Pancreas (tissue), 10 donors: Measurements from ENCODE around the gene FKBP5. TPM values are rescaled to one million over a fixed set of nuclear protein-coding genes. Genes with fewer than 3 reads are reported as not detected.
A peak's percentile ranks its signal among the peaks of the same experiment; 100 is the strongest.

Experiments used
- ATAC-seq, 4 donors: fragments of 200-7000 bp; cut with Tn5 transposase; one replicate each; pipeline versions ENCODE4 v1.8.0 to v1.9.1; 2020; ENCODE audit warnings: mild to moderate bottlenecking in 4 of 4, moderate library complexity in 4 of 4
- DNase-seq, 6 donors: peaks; one replicate each; pipeline ENCODE4 v3.0.0-alpha.2; 2020
- FAIRE-seq: peaks from 2 replicates; lab custom pipeline; 2012; peaks lifted over from hg19 to GRCh38; lab: Jason Lieb, UNC
- H3K27ac ChIP-seq, 4 donors: fragments of 200-600 bp; sonication (generic); 1 replicate in 3 of 4; 2 replicates in 1 of 4; pipeline versions ENCODE4 v1.5.0 to v1.8.0; 2020
- H3K27me3 ChIP-seq, 4 donors: fragments of 200-600 bp; one replicate each; pipeline ENCODE4 v1.8.0; 2021
- H3K36me3 ChIP-seq, 3 donors: fragments of 200-600 bp; sonication (generic) in 1 of 3; one replicate each; pipeline versions ENCODE4 v1.5.0 to v1.8.0; 2020 to 2021
- H3K4me1 ChIP-seq, 3 donors: fragments of 200-600 bp; one replicate each; pipeline ENCODE4 v1.8.0; 2021
- H3K4me3 ChIP-seq, 4 donors: fragments of 200-600 bp; sonication (generic) in 2 of 4; one replicate each; pipeline versions ENCODE4 v1.5.0 to v1.8.0; 2020 to 2021
- H3K9me3 ChIP-seq, 4 donors: fragments of 200-600 bp; one replicate each; pipeline ENCODE4 v1.8.0; 2021
- WGBS, 2 donors: extraction: QIAGEN DNeasy Blood & Tissue Kit; methylation state at CpG; one replicate each; pipeline ENCODE4 v1.1.7; 2013; 5-methylcytosine and 5-hydroxymethylcytosine counted together
- intact Hi-C, 3 donors: fragments of 100-400 bp; cut with DNase I; formaldehyde crosslinking; loops; one replicate each; pipeline versions ENCODE4 v1.11.1 to v1.14.2; 2022
- polyA plus RNA-seq, 2 donors: library from polyadenylated mRNA; stranded (reverse); fragments of 200-250 nt; gene quantifications; one replicate each; pipeline ENCODE4 v1.2.3, GENCODE V29; 2013
- total RNA-seq, 6 donors: library from RNA; stranded (reverse); fragmentation: NEBNext Ultra II Directional in 4 of 6; extraction: Animal tissue kit (Norgen Biotek cat#: 25700) in 4 of 6; gene quantifications; one replicate each; pipeline versions ENCODE4 v1.2.1 to v1.2.4, GENCODE V29; 2021 to 2023
- TF ChIP-seq, protein P1 (sequence below), 4 donors: fragments of 200-600 bp; sonication (generic) in 3 of 4; IDR thresholded peaks; one replicate each; pipeline versions ENCODE4 v1.5.0 to v1.8.0; 2021; ENCODE audit warnings: antibody characterized with exemption in 4 of 4
- donor health status: healthy with polysubstance abuse.
- donor health status: DM: no; HTN: no; CAD: no; lungs with moderate emphysema.
- donor health status: DM: no; HTN: no; CAD: no.
- donor health status: control.
- donor health status: control.
- donor health status: Bipolar disorder and iron deficiency.
- donor health status: DM: yes; HTN: yes; CAD: no.
- donor health status: DM: no; HTN: no; CAD: no.
- donor health status: DM: no; HTN: no; CAD: no.
- donor health status: DM: yes; HTN: yes; CAD: no.

FKBP5 gene
- total and polyA plus RNA-seq, 8 donors = 13.0 to 78.4 (median 50.3) TPM

DNA sequence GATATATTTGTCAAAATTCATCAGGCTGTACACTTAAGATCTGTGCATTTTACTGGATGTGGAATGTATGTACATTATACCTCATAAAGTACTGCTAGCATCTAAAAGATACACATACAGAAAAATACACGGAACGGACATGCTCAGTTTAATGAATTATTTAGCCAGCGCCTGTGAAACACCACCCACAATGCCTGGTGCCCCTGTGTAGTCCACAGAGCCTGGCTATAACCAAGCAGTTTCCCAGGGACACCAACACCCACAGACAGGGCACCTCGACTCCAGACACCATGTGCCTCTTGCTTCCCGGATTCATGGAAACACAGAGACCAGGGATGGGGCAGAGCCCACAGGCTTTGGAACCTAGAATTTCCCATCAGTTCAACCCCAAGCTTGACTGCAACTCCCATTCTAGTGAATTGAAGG, 30.7 kb upstream of the FKBP5 start:
- Histone ChIP-seq H3K4me1 (peaks cover 14 to 21% (median 15%) of the 10 kb centered on the region in 3 donors), H3K4me3 (no peak overlapping the region), H3K27ac (peak overlapping the region in 2 of 4 donors; percentile 15 to 23)

DNA sequence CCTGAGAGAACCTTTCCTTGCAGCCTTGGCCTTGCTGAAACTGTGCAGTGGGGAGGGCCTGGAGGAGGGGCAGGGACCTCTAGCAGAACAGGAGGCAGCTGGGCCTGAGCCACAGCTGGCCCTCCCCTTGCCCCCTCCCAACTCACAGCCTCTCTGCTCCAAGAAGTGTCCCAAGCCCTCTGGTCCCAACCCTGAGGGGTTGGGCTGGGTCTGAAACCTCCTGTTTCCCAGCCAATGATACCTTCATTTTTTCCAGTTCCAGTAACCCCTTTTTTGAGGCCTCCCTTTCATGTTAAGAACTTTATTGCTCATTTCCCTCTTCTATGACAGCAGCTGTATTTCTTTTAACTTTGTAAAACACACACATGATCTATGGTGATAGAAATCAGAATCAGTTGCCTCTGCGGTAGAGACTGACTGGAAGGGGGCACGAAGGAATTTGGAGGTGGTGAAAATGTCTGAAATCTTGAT, 30.2 kb upstream of the FKBP5 start:
- H3K36me3 ChIP-seq = no peaks in the 10 kb centered on the region
- FAIRE-seq (no peak), ATAC-seq (no peak), DNase-seq (no peak)
- peak overlapping the region in 2 of 4 donors; percentile 15 to 23 for H3K27ac ChIP-seq
- no peaks in the 10 kb centered on the region for H3K9me3 ChIP-seq
- 89 to 96% methylated on average over 2 of the region's 2 CpGs for WGBS, 2 donors
- H3K27me3 ChIP-seq = no peaks in the 10 kb centered on the region
- peaks cover 9 to 16% (median 10%) of the 10 kb centered on the region in 3 donors for H3K4me1 ChIP-seq
- TF ChIP-seq, protein P1, sequence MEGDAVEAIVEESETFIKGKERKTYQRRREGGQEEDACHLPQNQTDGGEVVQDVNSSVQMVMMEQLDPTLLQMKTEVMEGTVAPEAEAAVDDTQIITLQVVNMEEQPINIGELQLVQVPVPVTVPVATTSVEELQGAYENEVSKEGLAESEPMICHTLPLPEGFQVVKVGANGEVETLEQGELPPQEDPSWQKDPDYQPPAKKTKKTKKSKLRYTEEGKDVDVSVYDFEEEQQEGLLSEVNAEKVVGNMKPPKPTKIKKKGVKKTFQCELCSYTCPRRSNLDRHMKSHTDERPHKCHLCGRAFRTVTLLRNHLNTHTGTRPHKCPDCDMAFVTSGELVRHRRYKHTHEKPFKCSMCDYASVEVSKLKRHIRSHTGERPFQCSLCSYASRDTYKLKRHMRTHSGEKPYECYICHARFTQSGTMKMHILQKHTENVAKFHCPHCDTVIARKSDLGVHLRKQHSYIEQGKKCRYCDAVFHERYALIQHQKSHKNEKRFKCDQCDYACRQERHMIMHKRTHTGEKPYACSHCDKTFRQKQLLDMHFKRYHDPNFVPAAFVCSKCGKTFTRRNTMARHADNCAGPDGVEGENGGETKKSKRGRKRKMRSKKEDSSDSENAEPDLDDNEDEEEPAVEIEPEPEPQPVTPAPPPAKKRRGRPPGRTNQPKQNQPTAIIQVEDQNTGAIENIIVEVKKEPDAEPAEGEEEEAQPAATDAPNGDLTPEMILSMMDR (IDR thresholded peaks at IDR 0.05) = no peak
- intact Hi-C loops = no loop called here
- H3K4me3 ChIP-seq = no peak overlapping the region

More for the DNA sequence above, 30.7 kb upstream of the FKBP5 start:
- TF ChIP-seq, protein P1 (IDR thresholded peaks at IDR 0.05) = no peak
- no peaks in the 10 kb centered on the region for H3K27me3 ChIP-seq
- WGBS, 2 donors = 84 to 90% methylated on average over 5 of the region's 5 CpGs
- ATAC-seq (peak in 2 of 4 donors; percentile 8 to 25), FAIRE-seq (no peak), DNase-seq (no peak)
- H3K36me3 ChIP-seq = no peaks in the 10 kb centered on the region
- H3K9me3 ChIP-seq = no peaks in the 10 kb centered on the region
- intact Hi-C loops = no loop called here

DNA sequence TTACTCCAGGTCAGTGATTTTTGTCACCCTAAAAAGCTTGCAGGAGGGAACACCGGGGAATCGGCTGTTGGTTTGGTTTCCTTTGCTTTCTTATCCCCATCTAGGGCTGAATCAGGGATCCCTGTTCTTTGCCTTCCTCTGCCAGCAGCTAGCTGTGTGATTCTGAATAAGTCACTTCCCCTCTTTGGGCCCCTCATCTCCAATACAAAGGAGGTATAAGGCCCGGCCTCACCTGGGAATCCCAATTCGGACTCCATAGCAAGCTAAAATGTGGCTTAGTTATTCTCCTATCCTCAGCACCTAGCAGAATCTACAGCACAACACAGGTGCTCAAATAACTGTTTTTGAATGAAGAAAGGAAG, 29.6 kb upstream of the FKBP5 start:
- TF ChIP-seq, protein P1 (IDR thresholded peaks at IDR 0.05) = no peak
- Histone ChIP-seq H3K36me3 (no peaks in the 10 kb centered on the region), H3K27ac (no peak overlapping the region), H3K4me3 (no peak overlapping the region), H3K27me3 (no peaks in the 10 kb centered on the region), H3K9me3 (no peaks in the 10 kb centered on the region), H3K4me1 (peaks cover 3 to 10% (median 9%) of the 10 kb centered on the region in 3 donors)
- intact Hi-C loops = no loop called here
- FAIRE-seq = no peak
- DNase-seq = no peak
- no peak for ATAC-seq
- WGBS, 2 donors = 89% methylated on average over 4 of the region's 4 CpGs

DNA sequence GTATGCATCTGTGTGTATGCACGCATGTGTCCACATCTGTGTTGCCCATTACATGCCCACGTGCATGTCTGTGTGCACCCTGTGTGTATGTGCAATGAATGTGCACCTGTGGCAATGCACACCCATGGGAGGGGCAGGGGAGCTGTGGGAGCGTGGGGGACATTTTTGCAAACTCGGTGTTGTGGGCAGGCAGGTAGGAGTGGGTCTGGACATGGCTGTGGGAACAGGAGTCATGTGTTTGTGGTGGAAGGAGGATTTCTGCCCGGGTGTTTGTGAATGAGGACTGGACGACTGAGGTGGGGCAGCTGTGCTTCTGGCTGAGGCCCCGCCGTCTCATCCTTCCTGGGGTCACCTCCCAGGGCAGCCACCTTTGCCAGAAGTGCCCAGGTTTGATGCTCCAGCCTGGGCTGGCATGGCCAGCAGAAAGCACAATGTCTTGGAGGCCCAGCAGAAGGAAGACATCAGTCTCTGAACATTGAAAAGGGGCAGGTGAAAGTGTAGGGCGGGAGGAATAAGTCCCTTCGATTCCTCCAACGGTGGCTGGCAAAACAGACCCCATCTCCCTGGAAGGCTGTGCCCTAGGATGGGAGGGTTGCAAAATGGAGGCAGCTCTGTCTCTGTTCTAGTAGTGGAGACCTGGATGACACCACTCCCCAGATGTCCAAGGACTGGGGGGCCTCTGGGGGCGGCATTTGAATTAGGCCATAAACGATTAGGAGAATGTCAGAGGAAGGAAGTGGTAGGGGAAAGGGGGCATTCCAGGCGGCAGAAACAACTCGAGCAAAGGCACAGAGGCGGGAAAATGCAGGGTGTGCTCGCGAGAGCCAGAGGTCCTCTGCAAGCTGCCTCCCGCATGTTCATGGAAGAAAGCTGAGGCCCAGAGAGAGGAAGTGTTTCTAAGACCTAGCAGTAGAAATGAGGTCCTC, 29.0 kb upstream of the FKBP5 start:
- no peaks in the 10 kb centered on the region for H3K36me3 ChIP-seq
- H3K4me1 ChIP-seq = peaks cover 0 to 8% (median 4%) of the 10 kb centered on the region in 3 donors
- FAIRE-seq (no peak), DNase-seq (no peak), ATAC-seq (no peak)
- intact Hi-C loops = no loop called here
- H3K27me3 ChIP-seq = no peaks in the 10 kb centered on the region
- 80 to 86% methylated on average over 19 of the region's 19 CpGs for WGBS, 2 donors
- no peak overlapping the region for H3K4me3 ChIP-seq
- H3K9me3 ChIP-seq = no peaks in the 10 kb centered on the region
- TF ChIP-seq, protein P1 (IDR thresholded peaks at IDR 0.05) = no peak
- no peak overlapping the region for H3K27ac ChIP-seq

DNA sequence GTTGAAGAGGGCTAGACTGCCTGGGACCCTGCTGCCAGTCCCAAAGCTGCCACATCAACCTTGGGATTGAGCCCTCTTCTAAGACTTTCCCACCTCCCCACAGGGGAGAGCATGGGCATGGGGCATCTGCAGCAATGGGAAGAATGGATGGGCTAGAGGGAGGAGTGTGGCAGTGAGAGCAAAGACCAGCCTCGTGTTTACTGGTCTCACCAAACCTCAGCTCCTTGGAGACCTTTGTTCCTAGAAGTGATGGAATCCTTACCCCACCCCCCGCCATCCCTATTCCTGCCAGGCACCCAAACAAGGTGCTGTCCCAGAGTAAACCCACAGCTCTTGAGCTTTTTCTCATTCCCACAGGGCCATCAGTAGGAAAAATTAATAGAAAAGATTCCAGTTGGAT, 28.1 kb upstream of the FKBP5 start:
- ATAC-seq (no peak), DNase-seq (no peak), FAIRE-seq (no peak)
- TF ChIP-seq, protein P1 (IDR thresholded peaks at IDR 0.05) = no peak
- WGBS, 2 donors = 64 to 69% methylated on average over 2 of the region's 2 CpGs
- intact Hi-C loops = no loop called here
- H3K36me3 ChIP-seq = no peaks in the 10 kb centered on the region
- H3K9me3 ChIP-seq = no peaks in the 10 kb centered on the region
- H3K4me1 ChIP-seq = no peaks in the 10 kb centered on the region
- no peak overlapping the region for H3K27ac ChIP-seq
- H3K4me3 ChIP-seq = no peak overlapping the region
- no peaks in the 10 kb centered on the region for H3K27me3 ChIP-seq
